ENCODE measurements around the gene PRKCA. TPM values are rescaled to one million over a fixed set of nuclear protein-coding genes. Genes with fewer than 3 reads are reported as not detected.

The PRKCA gene
- total RNA-seq, 4 donors from 2014 or later = 26.0 to 89.0 (median 32.8) TPM

GRCh38 chr17:66584927-66585326, 282.5 kb downstream of the PRKCA start:
- Histone ChIP-seq H3K27ac (no peak overlapping the region), H3K36me3 (no peaks in the 10 kb centered on the region), H3K9me3 (no peaks in the 10 kb centered on the region), H3K4me1 (peaks cover 2 to 19% (median 9%) of the 10 kb centered on the region in 3 donors), H3K27me3 (no peaks in the 10 kb centered on the region), H3K4me3 (no peak overlapping the region)
- no peak for ATAC-seq
- TF ChIP-seq CTCF (IDR thresholded peaks at IDR 0.05) = no peak
- TF ChIP-seq POLR2AphosphoS5 (IDR thresholded peaks at IDR 0.05) = no peak
- TF ChIP-seq EP300 (IDR thresholded peaks at IDR 0.05) = no peak
- no peak for TF ChIP-seq POLR2A (IDR thresholded peaks at IDR 0.05)
- 80 to 95% methylated on average over 1 to 4 of the region's 4 CpGs for WGBS, 2 donors (ENCODE audit: low coverage in 1 of 2)

- TF ChIP-seq EP300 (IDR thresholded peaks at IDR 0.05) (no peak), POLR2AphosphoS5 (IDR thresholded peaks at IDR 0.05) (no peak), CTCF (IDR thresholded peaks at IDR 0.05) (no peak)
- no peak for ATAC-seq
- peaks cover 0 to 14% (median 4%) of the 10 kb centered on the region in 3 donors for H3K4me1 ChIP-seq
- no peaks in the 10 kb centered on the region for H3K27me3 ChIP-seq
- WGBS, 2 donors (ENCODE audit: low coverage in 1 of 2) = 85 to 92% methylated on average over 4 to 5 of the region's 5 CpGs
- H3K36me3 ChIP-seq = no peaks in the 10 kb centered on the region
- no peak overlapping the region for H3K4me3 ChIP-seq
- H3K27ac ChIP-seq = no peak overlapping the region
- H3K9me3 ChIP-seq = no peaks in the 10 kb centered on the region
Measured at GRCh38 chr17:66585472-66585871, 283.1 kb downstream of the PRKCA start.

GRCh38 chr17:66589892-66590291, 287.5 kb downstream of the PRKCA start:
- TF ChIP-seq POLR2A (IDR thresholded peaks at IDR 0.05) = no peak
- no peak for TF ChIP-seq POLR2AphosphoS5 (IDR thresholded peaks at IDR 0.05)
- no peak for TF ChIP-seq CTCF (IDR thresholded peaks at IDR 0.05)
- TF ChIP-seq EP300 (IDR thresholded peaks at IDR 0.05) = no peak
- H3K4me1 ChIP-seq = no peaks in the 10 kb centered on the region
- H3K36me3 ChIP-seq = no peaks in the 10 kb centered on the region
- H3K4me3 ChIP-seq = no peak overlapping the region
- no peak for ATAC-seq
- H3K27ac ChIP-seq = no peak overlapping the region
- H3K9me3 ChIP-seq = no peaks in the 10 kb centered on the region
- H3K27me3 ChIP-seq = no peaks in the 10 kb centered on the region
- no CpG with 5 or more reads among the region's 7 CpGs for WGBS, 2 donors (ENCODE audit: low coverage in 1 of 2)

- Histone ChIP-seq H3K4me1 (no peaks in the 10 kb centered on the region), H3K27me3 (no peaks in the 10 kb centered on the region), H3K9me3 (no peaks in the 10 kb centered on the region), H3K36me3 (no peaks in the 10 kb centered on the region), H3K27ac (no peak overlapping the region), H3K4me3 (no peak overlapping the region)
- no peak for ATAC-seq
- WGBS, 2 donors (ENCODE audit: low coverage in 1 of 2) = 92 to 97% methylated on average over 2 of the region's 2 CpGs
- no peak for TF ChIP-seq POLR2A (IDR thresholded peaks at IDR 0.05)
- TF ChIP-seq EP300 (IDR thresholded peaks at IDR 0.05) = no peak
- no peak for TF ChIP-seq POLR2AphosphoS5 (IDR thresholded peaks at IDR 0.05)
- no peak for TF ChIP-seq CTCF (IDR thresholded peaks at IDR 0.05)
Measured at GRCh38 chr17:66593116-66593515, 290.7 kb downstream of the PRKCA start.

- Histone ChIP-seq H3K27me3 (no peaks in the 10 kb centered on the region), H3K4me3 (no peak overlapping the region), H3K27ac (no peak overlapping the region), H3K9me3 (no peaks in the 10 kb centered on the region), H3K36me3 (no peaks in the 10 kb centered on the region), H3K4me1 (no peaks in the 10 kb centered on the region)
- ATAC-seq = no peak
- TF ChIP-seq POLR2A (IDR thresholded peaks at IDR 0.05) = no peak
- TF ChIP-seq EP300 (IDR thresholded peaks at IDR 0.05) = no peak
- TF ChIP-seq CTCF (IDR thresholded peaks at IDR 0.05) = no peak
- TF ChIP-seq POLR2AphosphoS5 (IDR thresholded peaks at IDR 0.05) = no peak
- WGBS, 2 donors (ENCODE audit: low coverage in 1 of 2) = 93 to 97% methylated on average over 7 to 12 of the region's 12 CpGs
Measured at GRCh38 chr17:66595893-66596292, 293.5 kb downstream of the PRKCA start.

All from gastroesophageal sphincter (tissue), 4 donors.